ENCODE results near the gene EARS2. TPM values are rescaled to one million over a fixed set of nuclear protein-coding genes. Genes with fewer than 3 reads are reported as not detected.
A peak's percentile ranks its signal among the peaks of the same experiment; 100 is the strongest.
"Not testable (repeated sequence)": the region's sequence is repeated elsewhere in the genome, so short reads cannot be mapped to it uniquely, and the experiment has no call there.

Gene EARS2
- total RNA-seq, 2 donors from 2014 or later: 12.5 to 13.4 TPM

GRCh38 chr16:23561586-23561985, 4.4 kb upstream of the EARS2 start:
- H3K36me3 Mint-ChIP-seq (ENCODE audit: insufficient read depth in 2 of 2): peaks cover 1 to 29% of the 10 kb centered on the region in 2 donors
- no peak overlapping the region for H3K27ac Mint-ChIP-seq
- H3K4me3 Mint-ChIP-seq: no peak overlapping the region
- ATAC-seq (replicated peaks in 1 of 2) (no peak), DNase-seq (no peak)
- no peaks in the 10 kb centered on the region for H3K27me3 Mint-ChIP-seq (ENCODE audit: low read depth)
- no peaks in the 10 kb centered on the region for H3K9me3 Mint-ChIP-seq
- H3K4me1 Mint-ChIP-seq (ENCODE audit: low read depth): peaks cover 41% of the 10 kb centered on the region

DNA sequence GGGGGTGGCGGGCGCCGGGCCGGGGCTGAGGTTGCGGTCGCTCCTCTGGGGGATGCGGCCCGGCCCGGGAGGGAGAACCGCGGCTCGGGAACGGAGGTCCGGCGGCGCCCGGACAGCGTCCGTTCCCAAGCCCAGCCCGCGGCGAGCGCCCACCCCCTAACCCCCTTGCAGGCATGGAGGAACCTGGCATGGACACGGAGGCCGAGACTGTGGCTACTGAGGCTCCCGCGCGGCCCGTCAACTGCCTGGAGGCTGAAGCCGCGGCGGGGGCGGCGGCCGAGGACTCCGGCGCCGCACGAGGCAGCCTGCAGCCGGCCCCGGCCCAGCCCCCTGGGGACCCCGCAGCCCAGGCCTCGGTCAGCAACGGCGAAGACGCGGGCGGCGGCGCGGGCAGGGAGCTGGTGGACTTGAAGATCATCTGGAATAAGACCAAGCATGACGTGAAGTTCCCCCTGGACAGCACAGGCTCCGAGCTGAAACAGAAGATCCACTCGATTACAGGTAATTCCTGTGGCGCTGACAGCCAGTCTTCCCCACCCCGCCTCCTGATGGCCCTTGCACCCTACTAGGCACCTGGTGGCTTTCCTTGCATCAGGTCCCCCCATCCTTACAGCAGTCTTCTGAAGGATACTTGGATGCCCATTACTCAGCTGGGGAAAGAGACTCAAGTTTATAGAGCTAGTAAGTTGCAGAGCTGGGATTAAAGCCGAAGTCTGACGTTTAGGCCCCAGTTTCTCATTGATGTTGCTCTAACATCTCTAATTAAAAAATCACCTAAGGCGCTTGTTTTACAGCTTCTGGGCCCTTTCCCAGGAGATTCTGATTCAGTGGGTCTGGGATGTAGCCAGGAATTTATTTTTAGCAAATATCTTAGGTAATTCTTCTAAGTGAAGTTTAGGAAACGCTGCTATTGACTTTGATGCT, 891 bp upstream of the EARS2 start:
- ATAC-seq (replicated peaks in 1 of 2) (peak in 1 of 2 donors; percentile 13), DNase-seq (no peak)
- H3K36me3 Mint-ChIP-seq (ENCODE audit: insufficient read depth in 2 of 2): peaks cover 0 to 15% of the 10 kb centered on the region in 2 donors
- H3K27ac Mint-ChIP-seq: peak overlapping the region; percentile 91
- H3K27me3 Mint-ChIP-seq (ENCODE audit: low read depth): no peaks in the 10 kb centered on the region
- H3K4me1 Mint-ChIP-seq (ENCODE audit: low read depth): peaks cover 63% of the 10 kb centered on the region
- no peaks in the 10 kb centered on the region for H3K9me3 Mint-ChIP-seq
- peak overlapping the region; percentile 97 for H3K4me3 Mint-ChIP-seq

DNA sequence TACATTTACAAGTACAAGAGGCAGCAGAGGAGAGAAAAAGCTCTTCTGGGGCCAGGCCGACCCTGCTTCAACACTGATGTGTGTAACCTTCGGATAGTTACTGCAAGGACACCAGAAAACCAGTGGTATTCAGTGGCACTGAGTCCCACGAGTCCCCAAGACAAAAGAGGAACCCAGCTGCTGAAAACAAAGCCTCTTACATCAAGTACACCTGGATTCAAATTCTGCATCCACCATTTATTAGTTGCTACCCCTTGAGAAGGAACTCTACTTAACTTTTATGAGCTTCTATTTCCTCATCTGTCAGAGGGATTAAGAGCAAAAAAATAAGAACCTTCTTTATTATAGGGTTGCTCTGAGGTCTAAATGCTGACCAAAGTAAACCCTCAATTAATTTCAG, 2.6 kb downstream of the EARS2 start:
- Mint-ChIP-seq H3K27ac (no peak overlapping the region), H3K9me3 (no peaks in the 10 kb centered on the region), H3K27me3 (ENCODE audit: low read depth) (no peaks in the 10 kb centered on the region), H3K4me1 (ENCODE audit: low read depth) (peaks cover 39% of the 10 kb centered on the region), H3K36me3 (ENCODE audit: insufficient read depth in 2 of 2) (peaks cover 2 to 12% of the 10 kb centered on the region in 2 donors), H3K4me3 (no peak overlapping the region)
- no peak for DNase-seq
- ATAC-seq (replicated peaks in 1 of 2): no peak

DNA sequence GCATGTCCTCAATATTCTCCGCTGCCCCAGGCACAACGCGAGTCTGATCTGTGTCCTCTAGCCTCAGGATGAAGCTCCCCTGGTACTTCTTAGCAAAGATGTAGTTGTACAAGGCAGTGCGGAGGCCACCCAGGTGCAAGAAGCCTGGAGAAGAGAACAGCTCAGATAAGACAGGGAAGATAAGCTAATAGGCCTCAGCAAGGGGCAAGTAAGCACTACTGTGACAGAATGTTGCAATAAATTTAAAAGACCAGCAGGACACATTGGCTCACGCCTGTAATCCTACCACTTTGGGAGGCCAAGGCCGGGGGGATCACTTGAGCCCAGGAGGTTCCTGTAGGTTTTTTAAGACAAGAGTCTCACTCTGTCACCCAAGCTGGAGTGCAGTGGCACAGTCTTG, 5.0 kb downstream of the EARS2 start:
- peaks cover 2 to 13% of the 10 kb centered on the region in 2 donors for H3K36me3 Mint-ChIP-seq (ENCODE audit: insufficient read depth in 2 of 2)
- ATAC-seq (replicated peaks in 1 of 2): no peak
- DNase-seq: no peak
- H3K9me3 Mint-ChIP-seq: no peaks in the 10 kb centered on the region
- no peak overlapping the region for H3K27ac Mint-ChIP-seq
- H3K4me3 Mint-ChIP-seq: no peak overlapping the region
- no peaks in the 10 kb centered on the region for H3K27me3 Mint-ChIP-seq (ENCODE audit: low read depth)
- peaks cover 28% of the 10 kb centered on the region for H3K4me1 Mint-ChIP-seq (ENCODE audit: low read depth)

GRCh38 chr16:23549938-23550337, 7.2 kb downstream of the EARS2 start:
- ATAC-seq (replicated peaks in 1 of 2) (no peak), DNase-seq (no peak)
- Mint-ChIP-seq H3K4me3 (no peak overlapping the region), H3K27me3 (ENCODE audit: low read depth) (no peaks in the 10 kb centered on the region), H3K27ac (no peak overlapping the region), H3K36me3 (ENCODE audit: insufficient read depth in 2 of 2) (peaks cover 2 to 14% of the 10 kb centered on the region in 2 donors), H3K9me3 (no peaks in the 10 kb centered on the region), H3K4me1 (ENCODE audit: low read depth) (peaks cover 7% of the 10 kb centered on the region)

DNA sequence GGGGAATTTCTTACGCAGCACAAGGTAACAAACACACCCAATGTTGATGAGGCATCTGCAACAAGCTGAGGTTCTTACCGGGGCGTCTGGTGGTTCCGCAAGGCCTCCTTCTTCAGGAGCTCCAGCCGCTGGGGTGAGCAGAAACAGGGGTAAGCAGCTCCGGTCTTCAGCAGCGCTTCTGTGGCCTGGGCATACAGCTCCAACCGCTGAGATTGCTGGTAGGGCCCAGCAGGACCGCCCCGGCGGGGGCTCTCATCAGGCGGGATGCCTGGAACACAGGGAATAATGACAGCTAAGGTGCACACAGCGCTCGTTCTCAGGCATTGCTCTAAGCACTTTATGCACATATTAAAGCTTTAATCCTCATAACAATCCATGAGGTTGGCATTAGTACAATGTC, 12.7 kb downstream of the EARS2 start:
- ATAC-seq (replicated peaks in 1 of 2) (no peak), DNase-seq (no peak)
- H3K36me3 Mint-ChIP-seq (ENCODE audit: insufficient read depth in 2 of 2): peaks cover 2 to 10% of the 10 kb centered on the region in 2 donors
- no peak overlapping the region for H3K27ac Mint-ChIP-seq
- H3K4me1 Mint-ChIP-seq (ENCODE audit: low read depth): no peaks in the 10 kb centered on the region
- no peaks in the 10 kb centered on the region for H3K27me3 Mint-ChIP-seq (ENCODE audit: low read depth)
- no peak overlapping the region for H3K4me3 Mint-ChIP-seq
- no peaks in the 10 kb centered on the region for H3K9me3 Mint-ChIP-seq

- not testable (repeated sequence) for H3K27ac Mint-ChIP-seq; H3K4me3 Mint-ChIP-seq; H3K27me3 Mint-ChIP-seq (ENCODE audit: low read depth); DNase-seq; ATAC-seq (replicated peaks in 1 of 2); H3K9me3 Mint-ChIP-seq
- Mint-ChIP-seq H3K4me1 (ENCODE audit: low read depth) (peaks cover 12% of the 10 kb centered on the region), H3K36me3 (ENCODE audit: insufficient read depth in 2 of 2) (peaks cover 2 to 10% of the 10 kb centered on the region in 2 donors)
These were observed 16.4 kb downstream of the EARS2 start for GRCh38 chr16:23540817-23541178.

DNA sequence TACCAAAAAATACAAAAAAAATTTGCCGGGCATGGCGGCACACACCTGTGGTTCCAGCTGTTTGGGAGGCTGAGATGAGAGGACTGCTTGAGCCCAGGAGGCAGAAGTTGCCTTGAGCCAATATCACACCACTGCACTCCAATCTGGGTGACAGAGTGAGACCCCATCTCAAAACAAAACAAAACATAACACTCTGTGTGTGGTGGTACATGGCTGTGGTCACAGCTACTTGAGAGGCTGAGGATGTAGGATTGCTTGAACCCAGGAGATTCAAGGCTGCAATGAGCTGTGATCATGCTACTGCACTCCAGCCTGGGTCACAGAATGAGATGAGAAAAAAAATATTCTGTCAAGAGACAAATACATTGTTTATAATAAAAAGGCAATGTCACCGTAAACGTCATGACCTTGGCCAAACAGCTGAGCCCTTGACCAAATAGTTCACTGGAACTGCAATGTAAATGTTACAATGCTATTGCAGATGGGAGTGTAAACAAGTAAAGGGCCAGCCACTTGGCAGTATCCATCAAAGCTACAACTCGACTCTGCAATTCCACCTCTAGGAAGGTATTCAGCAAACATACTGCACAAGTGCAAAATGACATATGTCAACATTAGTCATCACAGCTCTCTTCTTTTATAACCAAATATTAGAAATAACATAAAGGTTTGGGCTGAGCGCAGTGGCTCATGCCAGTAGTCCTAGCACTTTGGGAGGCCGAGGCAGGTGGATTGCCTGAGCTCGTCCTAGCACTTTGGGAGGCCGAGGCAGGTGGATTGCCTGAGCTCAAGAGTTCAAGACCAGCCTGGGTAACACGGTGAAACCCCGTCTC, 16.9 kb downstream of the EARS2 start:
- no peaks in the 10 kb centered on the region for H3K27me3 Mint-ChIP-seq (ENCODE audit: low read depth)
- no peaks in the 10 kb centered on the region for H3K9me3 Mint-ChIP-seq
- DNase-seq (no peak), ATAC-seq (replicated peaks in 1 of 2) (no peak)
- H3K27ac Mint-ChIP-seq: no peak overlapping the region
- H3K4me3 Mint-ChIP-seq: no peak overlapping the region
- peaks cover 12% of the 10 kb centered on the region for H3K4me1 Mint-ChIP-seq (ENCODE audit: low read depth)
- H3K36me3 Mint-ChIP-seq (ENCODE audit: insufficient read depth in 2 of 2): peaks cover 2 to 10% of the 10 kb centered on the region in 2 donors

DNA sequence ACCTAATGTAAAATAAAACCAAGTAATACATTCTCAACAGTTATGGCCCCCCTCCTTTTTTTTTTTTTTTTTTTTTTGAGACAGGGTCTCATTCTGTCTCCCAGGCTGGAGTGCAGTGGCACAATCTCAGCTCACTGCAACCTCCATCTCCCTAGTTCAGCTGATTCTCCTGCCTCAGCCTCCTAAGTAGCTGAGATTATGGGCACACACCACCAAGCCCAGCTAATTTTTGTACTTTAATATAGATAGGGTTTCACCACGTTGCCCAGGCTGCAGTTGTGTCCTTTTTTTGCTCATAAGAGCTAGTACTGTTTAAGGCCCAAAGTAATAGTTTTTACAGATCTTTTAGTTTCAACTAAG, 18.3 kb downstream of the EARS2 start:
- H3K27ac Mint-ChIP-seq: peak overlapping the region; percentile 9
- H3K4me3 Mint-ChIP-seq: no peak overlapping the region
- peaks cover 2 to 14% of the 10 kb centered on the region in 2 donors for H3K36me3 Mint-ChIP-seq (ENCODE audit: insufficient read depth in 2 of 2)
- no peaks in the 10 kb centered on the region for H3K27me3 Mint-ChIP-seq (ENCODE audit: low read depth)
- DNase-seq (no peak), ATAC-seq (replicated peaks in 1 of 2) (no peak)
- H3K9me3 Mint-ChIP-seq: no peaks in the 10 kb centered on the region
- H3K4me1 Mint-ChIP-seq (ENCODE audit: low read depth): peaks cover 12% of the 10 kb centered on the region

GRCh38 chr16:23537390-23537789, 19.8 kb downstream of the EARS2 start:
- Mint-ChIP-seq H3K4me3 (no peak overlapping the region), H3K36me3 (ENCODE audit: insufficient read depth in 2 of 2) (peaks cover 0 to 17% of the 10 kb centered on the region in 2 donors), H3K9me3 (no peaks in the 10 kb centered on the region), H3K27me3 (ENCODE audit: low read depth) (no peaks in the 10 kb centered on the region), H3K27ac (no peak overlapping the region), H3K4me1 (ENCODE audit: low read depth) (peaks cover 12% of the 10 kb centered on the region)
- no peak for DNase-seq
- no peak for ATAC-seq (replicated peaks in 1 of 2)

DNA sequence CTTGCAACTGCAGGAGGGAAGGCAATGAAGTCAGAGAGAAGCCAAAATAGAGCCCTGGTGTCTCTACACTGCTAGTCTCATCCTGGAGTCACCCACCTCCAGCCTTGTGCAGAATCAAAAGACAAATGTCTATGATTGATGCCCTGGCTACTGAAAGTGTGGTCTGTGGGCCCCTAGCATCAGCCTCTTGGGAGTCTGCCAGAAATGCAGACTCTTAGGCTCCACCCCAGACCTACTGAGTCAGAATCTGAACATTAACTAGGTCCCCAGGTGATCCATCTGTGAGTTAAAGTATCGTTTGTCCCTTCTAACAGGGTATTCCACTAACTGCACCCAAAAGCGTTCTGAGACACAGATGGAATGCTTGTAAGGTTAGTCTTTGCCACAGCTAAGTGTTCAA, 21.2 kb downstream of the EARS2 start:
- no peak overlapping the region for H3K4me3 Mint-ChIP-seq
- no peak overlapping the region for H3K27ac Mint-ChIP-seq
- no peaks in the 10 kb centered on the region for H3K9me3 Mint-ChIP-seq
- no peaks in the 10 kb centered on the region for H3K27me3 Mint-ChIP-seq (ENCODE audit: low read depth)
- DNase-seq (no peak), ATAC-seq (replicated peaks in 1 of 2) (no peak)
- H3K4me1 Mint-ChIP-seq (ENCODE audit: low read depth): peaks cover 12% of the 10 kb centered on the region
- peaks cover 0 to 14% of the 10 kb centered on the region in 2 donors for H3K36me3 Mint-ChIP-seq (ENCODE audit: insufficient read depth in 2 of 2)

- ATAC-seq (replicated peaks in 1 of 2): no peak
- Mint-ChIP-seq H3K36me3 (ENCODE audit: insufficient read depth in 2 of 2) (peaks cover 0 to 14% of the 10 kb centered on the region in 2 donors), H3K27ac (no peak overlapping the region), H3K4me3 (no peak overlapping the region), H3K27me3 (ENCODE audit: low read depth) (no peaks in the 10 kb centered on the region), H3K9me3 (no peaks in the 10 kb centered on the region), H3K4me1 (ENCODE audit: low read depth) (peaks cover 12% of the 10 kb centered on the region)
- DNase-seq: no peak
These were observed 22.0 kb downstream of the EARS2 start for GRCh38 chr16:23534868-23535860.

All from activated T-cell treated with anti-CD3 and anti-CD28 coated beads, Interleukin-2, amount 50 U/mL, for 72 hours (primary cell).